Activated CD4-positive, alpha-beta T cell treated with anti-CD3 and anti-CD28 coated beads, Interleukin-2, amount 50 U/mL, for 4 hours (primary cell): ENCODE data around the gene CDPF1.

Experiments used
- DNase-seq, 2 experiments: peaks; one replicate each; pipeline ENCODE4 v3.0.0-alpha.2; 2020

Gene CDPF1, protein sequence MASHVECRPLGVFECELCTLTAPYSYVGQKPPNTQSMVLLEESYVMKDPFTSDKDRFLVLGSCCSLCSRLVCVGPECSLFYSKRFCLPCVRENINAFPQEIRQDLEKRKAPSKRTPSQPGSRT

DNA sequence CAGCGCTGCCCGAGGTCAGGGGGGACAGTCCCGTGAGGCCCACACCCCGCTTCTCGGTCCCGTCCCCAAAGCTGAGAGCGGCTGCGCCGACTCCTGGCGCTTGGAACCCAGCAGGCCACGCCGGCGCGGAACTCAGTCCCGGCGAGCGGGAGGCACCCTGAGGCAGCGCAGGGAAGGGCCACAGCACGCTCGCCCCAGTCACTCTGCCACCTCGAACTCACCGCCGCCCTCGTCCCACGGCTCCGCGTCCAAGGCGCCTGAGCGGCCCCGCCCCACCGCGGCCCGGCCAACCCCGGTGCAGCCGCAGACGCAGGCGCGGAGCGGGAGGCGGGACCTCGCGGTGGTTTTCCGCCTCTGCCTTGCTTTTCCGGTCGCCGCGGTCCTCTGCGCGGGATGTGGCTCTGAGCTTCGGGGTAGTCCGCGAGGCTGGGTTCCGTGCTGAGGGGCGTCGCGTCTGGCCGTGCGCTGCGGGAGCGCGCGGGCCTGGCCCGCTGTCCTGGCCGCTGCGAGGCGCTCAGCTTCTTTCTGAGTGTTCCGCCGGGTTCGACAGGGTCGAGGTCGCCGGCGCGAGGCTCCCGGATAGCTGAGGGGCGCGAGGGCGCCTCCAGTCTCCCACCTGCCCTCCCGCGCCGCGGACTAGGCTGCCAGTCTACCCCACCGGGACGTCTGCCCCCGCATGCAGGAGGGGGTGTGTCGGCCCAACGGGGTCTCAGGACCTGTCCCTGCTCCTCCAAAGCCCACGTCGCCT lies at the start of gene CDPF1:
Gene CDPF1, minus strand, starts transcription at position 259 of the 748 bp plus-strand sequence. CDS start 2,009 bp downstream, outside the sequence.
- peak; percentile 85 to 88 for DNase-seq

DNA sequence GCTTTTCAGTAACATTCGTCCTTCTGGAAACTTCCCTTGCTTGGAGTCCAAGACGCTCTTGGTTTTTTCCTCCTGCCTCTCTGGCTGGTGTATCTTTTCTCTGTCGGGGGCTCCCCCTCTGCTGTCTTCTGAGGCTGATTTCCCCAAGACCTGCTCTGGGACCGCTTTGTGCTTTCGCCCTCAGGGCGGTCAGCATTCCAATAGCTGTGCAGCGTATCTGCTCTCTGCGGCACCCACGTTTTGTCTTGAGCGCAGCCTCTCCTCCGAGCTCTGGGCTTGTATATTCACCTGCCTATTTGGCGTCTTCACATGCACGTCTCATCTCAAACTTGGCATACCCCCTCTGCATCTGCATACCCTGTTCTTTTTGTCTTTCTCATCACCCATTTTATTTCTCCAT lies 49.0 kb upstream of the CDPF1 start:
- no peak for DNase-seq

DNA sequence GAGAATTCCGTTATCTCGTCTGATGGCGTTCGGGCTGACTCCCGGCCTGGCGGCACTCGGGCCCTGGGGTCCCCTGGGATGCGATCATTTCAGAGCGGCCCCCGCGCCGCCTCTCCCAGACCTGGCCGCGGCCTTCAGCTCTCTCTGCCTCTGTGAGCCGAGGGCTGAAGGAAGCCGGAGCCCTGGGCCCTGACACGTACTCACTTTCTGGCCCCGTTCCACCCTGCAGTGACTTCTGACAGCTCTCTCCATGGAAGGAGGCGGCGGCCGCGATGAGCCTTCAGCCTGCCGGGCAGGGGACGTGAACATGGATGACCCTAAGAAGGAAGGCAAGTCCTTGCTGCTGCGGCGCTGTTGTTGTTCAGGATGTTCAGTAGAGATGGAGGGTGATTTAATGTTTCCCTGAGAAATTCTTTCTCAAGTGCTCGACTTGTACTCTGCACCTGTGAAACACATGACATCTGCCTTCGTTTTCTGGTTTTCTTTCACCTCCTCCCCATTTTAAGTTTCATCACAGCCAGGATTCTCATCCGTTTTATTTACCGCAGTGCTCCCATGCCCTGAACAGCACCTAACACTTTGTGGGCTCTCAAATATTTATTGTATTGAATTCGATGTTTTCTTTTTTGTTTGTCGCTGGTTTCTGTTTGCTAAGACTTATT lies 47.2 kb upstream of the CDPF1 start:
- DNase-seq = no peak

DNA sequence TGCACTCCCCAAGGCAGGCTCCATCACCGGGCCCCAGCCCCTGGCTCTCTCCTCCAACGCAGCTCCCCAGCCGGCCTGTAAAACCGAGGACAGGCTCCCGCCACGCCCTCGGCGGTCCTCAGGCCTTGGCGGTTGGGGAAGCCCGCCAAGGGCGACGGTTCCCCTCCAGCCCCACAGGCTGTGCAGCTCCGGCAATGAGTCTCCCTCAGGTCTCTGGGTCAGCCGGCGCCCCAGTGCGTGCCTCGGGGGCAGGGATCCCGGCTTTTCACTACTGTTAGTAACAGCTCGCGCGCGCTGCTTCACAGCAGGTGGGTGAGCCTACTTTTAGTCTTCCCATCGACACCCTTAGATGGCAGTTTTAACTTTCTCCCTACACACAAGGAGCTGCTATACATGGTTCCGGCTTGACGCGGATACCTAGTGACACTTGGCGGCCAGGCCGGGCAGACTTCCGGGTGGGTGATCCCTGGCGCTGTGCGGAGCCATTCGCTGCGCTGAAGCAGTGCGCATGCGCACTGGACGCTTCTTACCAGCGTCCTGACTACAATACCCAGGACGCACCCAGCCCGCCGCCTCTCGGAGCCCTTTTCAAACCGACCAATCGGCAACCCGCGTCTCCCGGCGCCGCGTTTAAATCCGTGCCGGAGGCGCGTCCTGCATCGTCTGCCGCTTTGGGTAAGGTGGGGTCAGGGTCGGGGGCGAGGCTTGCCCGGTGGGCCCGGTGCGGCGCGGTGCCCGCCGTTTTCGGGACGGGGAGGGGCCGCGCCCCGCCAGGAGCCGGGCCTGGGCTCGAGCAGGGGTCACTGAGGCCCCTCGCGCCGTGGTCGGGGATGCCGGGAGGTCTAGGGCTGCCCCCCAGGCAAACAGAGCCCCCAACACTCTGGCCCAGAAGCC lies 46.4 kb upstream of the CDPF1 start, which contains the start of gene GTSE1:
Gene GTSE1, plus strand, starts transcription at position 614 of the 894 bp plus-strand sequence. CDS start 531 bp downstream, outside the sequence.
- DNase-seq = peak; percentile 94 to 96

DNA sequence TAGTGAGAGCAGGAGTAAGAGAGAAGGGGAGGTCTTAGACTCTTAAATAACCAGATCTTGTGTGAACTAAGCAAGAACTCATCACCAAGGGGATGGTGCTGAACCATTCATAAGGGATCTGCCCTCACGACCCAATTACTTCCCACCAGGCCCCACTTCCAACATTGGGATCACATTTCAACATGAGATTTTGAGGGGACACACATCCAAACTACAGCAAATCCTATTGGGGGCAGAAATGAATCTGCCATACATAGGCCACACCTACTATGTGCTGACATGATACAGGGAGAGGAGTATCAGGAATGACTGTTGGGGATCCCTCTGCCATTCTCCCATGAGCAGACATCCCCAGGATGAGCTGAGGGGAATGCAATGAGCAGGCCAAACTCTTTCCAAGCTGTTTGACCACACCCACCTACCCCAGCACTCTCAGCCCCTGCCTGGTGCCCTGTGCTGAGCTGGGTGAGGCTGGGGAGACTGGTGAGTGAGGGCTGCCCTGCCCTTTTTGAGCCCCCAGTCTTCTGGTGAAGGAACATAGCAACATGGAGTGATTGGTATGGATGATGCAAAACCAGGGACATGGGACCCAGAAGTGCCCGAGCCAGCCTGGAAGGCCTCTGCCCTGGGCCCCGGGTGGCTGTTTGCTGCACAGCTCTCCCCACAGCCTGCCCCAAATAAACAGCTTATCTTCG lies 45.3 kb upstream of the CDPF1 start:
- no peak for DNase-seq

DNA sequence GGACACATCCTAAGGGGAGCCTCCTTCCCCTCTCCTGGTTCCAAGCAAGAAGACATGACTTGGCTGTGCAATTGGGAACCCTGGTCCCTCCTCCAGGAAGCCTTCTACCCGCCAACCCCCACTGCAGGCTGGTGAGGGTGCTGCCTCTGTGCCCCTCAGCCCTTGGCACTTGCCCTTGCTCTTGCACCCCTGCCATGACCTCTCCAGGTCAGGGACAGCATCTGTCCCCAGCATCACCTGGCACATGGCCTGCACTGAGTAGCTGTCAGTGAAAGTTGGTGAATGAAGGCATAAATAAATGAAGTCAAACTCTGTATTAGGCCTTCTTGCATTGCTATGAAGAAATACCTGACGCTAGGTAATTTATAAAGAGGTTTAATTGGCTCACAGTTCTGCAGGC lies 44.7 kb upstream of the CDPF1 start:
- DNase-seq = no peak

DNA sequence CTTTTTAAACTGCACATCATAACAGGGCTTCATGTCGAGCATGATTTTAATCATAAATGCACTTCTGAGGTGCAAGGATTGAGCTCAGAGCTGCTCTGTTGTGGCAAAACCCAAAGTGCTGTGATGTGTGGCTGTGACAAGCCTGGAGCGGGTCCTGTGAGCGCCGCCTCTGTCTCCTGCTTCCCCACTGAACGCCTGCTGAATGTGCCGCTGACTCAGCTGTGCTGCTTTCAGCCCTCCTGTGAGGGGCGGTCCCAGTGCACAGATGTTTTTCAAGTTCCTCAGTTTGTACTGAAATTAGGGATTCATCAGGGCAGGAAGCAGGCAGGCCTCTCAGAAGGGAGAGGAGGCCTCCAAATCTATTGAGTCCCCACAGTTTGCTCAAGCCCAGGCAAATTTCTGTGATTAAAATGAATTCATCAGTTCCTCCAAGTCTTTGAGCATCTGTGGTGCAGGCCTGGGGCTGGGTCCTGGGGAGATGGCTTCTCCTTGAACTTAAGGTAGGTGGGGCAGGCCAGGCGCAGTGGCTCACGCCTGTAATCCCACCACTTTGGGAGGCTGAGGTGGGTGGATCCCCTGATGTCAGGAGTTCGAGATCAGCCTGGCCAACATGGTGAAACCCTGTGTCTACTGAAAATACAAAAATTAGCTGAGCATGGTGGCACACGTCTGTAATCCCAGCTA lies 43.6 kb upstream of the CDPF1 start:
- no peak for DNase-seq

DNA sequence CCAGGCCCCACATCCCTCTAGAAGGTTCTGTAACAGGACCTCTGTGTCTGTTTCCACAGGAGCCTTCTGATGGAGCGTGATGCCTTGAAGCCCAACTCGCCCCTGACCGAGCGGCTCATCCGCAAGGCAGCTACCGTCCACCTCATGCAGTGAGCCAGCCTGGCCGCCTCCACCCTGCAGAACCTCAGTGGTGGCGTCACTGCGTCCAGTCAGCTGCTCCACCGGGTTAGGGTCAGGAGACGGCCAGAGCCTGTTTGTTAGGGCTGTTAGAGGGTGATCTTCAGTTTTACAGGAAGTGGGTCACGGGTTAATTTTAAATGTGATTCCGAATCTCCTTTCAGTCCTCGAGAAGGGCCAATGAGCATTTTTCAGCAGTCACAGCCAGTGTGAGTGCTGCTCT lies 42.6 kb upstream of the CDPF1 start:
- DNase-seq = no peak

DNA sequence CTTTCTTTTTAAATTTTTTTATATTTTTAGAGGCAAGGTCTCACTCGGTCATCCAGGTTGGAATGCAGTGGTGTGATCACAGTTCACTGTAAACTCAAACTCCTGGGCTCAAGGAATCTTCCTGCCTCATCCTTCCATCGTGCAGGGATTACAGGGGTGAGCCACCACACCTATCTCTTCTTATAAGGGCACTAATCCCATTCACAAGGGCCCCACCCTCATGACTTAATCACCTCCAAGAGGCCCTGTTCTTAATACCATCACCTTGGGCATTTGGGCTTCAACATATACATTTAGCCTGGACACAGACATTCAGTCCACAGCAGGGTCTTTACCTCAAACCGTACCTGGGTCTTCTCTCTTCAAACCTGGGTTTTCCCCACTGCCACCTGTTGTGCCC lies 42.1 kb upstream of the CDPF1 start:
- DNase-seq = no peak

DNA sequence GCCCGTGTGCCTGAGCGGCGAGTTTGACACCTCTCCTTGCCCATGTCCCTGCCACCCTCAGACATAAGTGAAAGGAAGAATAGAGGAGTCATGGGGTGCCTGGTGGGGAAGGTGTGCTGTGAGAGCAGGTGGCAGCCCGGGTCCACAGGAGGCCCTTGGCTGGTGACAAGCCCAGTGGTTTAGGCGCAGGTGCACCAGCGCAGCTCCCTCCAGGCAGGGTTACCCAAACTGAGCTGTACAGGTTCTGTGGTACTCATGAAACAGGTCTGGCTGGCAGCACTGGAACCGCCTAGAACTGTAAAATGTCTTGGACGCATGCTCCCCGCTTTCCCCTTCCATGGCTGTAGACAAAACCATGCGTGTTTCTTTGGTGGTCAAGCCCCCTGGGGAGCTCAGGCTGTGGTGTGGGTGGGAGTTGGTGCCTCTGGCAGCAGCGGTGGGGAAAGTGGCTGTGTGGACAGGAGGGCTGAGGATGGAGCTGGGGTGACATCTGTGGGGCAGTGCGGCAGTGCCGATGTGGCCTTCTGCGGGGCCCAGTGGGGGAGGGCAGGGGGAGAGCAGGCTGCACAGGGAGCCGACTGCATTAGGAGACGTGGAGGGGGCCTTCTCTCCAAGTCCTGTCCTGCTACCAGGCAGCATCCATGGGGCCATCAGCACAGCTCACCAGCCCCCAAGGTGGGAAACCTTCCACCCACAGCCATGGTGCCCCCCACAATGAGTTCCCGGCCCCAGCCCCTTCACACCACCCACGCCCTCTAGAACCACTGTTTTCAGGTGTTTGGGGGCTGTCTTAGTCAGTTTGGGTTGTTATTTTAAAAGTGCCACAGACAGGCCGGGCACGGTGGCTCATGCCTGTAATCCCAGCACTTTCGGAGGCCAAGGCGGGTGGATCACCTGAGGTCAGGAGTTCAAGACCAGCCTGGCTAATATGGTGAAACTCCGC lies 41.0 kb upstream of the CDPF1 start:
- DNase-seq = no peak

DNA sequence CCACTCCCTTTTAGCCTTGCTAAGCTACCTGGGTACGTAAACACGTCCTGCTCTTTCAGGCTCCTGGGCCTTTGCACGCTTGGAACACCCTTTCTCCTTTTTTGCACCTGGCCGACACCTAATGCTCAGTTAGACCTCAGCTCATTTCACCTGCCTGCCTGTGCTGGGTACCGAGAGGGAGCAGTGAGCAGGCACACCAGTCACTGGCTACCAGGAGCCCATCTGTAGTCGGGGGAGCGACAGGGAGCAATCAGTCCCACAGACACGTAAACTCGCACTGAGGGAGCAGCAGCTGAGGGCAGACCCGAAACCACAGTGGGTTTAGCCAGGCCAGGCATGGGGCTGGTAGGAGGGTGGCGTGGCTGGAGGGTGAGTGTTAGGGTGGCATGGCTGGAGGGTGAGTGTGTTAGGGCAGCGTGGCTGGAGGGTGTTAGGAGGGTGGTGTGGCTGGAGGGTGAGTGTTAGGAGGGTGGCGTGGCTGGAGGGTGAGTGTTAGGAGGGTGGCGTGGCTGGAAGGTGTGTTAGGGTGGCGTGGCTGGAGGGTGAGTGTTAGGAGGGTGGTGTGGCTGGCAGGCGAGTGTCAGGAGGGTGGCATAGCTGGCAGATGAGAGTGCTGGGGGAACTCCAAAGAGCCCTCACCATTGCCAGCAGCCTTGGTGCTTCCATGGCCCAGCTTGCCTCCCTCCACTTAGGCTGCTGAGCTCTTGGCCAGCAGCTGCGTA lies 40.2 kb upstream of the CDPF1 start:
- no peak for DNase-seq

DNA sequence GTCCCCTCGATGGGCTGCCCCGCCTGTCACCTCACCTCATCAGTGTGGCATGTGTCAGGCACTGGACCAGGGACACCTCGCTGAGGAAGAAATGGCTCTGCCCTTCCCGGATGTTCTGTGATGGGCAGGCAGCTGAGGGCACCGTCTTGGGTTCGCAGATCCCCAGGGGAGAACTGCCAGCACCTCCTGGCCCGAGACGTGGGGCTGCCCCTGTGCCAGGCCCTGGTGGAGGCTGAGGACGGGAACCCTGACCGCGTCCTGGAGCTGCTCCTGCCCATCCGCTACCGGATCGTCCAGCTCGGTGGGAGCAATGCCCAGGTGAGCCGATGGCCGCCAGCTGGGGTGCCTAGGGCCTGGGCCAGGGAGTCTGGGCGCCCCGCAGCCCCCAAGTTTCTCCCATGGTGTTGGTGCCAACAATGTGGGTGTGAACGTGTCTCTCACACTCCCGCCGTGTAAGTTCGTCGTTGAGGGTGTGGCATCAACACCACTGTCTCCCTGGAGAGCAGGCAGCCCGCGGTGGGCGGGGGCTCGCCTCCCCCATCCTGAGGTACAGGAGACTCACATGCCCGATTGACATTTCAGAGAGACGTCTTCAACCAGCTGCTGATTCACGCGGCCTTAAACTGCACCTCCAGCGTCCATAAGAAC lies 39.3 kb upstream of the CDPF1 start:
- no peak for DNase-seq

DNA sequence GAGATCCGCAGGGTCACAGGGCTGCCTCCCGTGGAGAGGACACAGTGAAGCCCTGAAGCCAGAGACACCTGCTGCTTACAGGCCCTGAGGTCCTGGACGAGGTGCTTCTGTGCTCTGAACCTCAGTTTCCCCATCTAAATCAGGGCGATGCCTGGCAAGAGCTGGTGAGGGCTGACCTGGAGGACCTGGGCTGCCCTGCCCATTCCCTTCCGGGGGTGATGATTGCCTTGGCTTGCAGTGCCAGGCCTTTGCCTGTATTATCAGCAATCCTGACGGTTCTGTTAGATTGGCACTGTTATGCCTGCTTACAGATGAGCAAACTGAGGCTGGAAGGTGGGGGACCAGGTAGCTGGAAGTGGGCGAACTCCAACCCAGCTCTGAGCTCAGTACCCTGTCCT lies 38.8 kb upstream of the CDPF1 start:
- DNase-seq = no peak

DNA sequence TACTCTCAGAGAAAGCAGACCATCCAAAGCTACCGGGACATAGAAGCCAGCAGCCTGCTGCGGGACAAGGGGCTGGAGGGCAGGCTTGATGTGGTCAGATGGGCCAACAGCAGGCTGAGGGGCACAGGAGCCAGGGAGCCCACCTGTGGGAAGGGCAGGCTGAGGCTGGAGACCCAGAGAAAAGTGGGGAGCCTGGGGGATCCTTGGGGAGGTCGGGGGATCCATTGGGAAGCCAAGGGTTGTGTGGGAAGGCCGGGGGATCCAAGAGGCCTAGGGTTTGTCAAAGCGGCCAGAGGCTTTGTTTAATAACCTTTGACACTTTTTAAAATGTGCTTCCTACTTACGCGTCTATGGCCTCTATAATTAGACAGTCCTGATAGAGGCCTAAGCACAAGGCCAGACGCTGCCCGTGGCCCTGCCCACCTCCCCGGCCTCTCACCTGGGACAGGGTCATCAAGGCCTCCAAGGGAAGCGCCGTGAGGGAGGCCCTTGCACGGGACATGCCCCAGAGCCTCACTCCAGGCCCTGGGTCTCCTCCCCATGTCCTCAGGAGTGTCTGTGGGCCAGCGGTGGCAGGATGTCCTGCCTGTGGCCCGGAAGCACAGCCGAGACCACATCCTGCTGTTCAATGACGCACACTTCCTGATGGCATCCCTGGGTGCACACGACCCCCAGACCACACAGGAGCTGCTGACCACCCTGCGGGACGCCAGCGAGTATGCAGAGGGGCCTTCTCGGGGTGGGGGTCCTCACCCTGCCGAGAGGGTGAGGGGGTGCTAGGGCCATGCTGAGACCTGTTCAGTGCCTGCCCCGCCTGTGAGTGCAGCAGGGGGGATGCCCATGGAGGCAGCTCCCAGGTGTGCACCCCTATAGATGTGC lies 38.0 kb upstream of the CDPF1 start:
- no peak for DNase-seq

DNA sequence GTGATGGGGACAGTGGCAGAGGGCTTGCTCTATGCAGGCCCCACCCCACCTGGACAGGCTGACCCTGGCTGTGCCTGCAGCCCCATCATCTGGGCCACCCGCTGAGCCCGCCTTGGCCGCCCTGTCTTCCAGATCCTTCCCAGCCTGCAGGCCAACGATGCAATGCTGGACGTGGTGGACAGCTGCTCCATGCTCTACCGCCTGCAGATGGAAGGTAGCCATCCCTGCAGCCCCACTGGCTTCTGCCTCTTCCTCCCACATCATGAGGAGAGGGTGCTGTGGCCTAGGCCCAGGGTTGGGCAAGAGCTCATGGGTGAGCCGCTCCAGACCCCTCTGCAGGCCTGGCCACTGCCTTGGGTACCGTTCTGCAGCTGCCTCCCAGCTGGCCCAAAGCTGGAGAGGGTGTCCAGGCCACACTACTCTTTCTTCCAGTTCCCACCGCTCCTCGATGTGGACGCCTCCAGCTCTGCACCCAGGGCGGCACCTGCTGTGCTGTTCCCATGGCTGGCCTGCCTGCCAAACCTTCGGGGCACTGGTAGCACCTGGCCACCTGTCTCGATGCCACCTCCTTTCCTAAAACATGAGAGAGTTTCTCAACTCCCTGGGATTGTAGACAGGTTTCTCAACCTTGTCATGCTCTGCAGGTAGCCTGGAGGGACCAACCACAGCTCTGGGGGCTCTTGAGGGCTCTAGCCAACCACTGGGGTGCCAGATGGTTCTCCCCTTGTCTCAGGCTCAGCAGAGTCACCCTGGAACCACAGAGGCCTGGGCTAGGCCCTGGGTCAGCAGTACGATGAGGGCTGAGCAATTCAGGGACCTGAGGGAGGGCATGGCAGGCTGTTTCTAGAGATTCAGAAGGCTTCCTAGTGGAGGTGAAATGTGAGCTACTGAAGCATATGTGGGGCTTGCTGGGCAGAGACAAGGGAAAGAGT lies 37.1 kb upstream of the CDPF1 start:
- no peak for DNase-seq

DNA sequence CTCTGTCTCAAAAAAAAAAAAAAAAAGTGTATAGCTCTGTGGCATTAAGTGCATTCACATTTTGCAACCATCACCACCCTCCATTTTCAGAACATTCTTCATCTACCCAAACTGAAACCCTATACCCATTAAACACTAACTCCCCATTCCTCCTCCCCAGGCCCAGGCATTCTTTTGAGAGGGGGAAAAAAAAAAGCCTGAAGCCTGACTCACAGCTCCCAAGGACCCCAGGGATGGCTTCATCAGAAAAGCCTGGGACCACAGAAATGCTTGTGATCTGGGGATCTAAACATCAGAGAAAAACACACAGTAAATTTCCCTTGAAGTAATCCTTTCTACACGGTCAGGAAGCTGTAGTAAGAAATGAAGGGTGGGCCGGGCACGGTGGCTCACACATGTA lies 35.9 kb upstream of the CDPF1 start:
- DNase-seq = no peak
